Smooth muscle cell (in vitro differentiated cells): ENCODE results near the gene ATG9B. TPM values are rescaled to one million over a fixed set of nuclear protein-coding genes. Genes with fewer than 3 reads are reported as not detected.
A peak's percentile ranks its signal among the peaks of the same experiment; 100 is the strongest.

Experiments
- DNase-seq: peaks from one replicate; lab custom pipeline; 2025; ENCODE audit not compliant: unreplicated experiment; lab: John Stamatoyannopoulos, UW
- H2AFZ ChIP-seq: fragments of 200-600 bp; sonication (generic); 2 replicates; pipeline ENCODE4 v1.6.0; 2016; ENCODE audit warnings: antibody characterized with exemption, low read depth, mild to moderate bottlenecking
- H3F3A ChIP-seq: fragments of 200-600 bp; sonication (generic); 2 replicates; pipeline ENCODE4 v1.6.0; 2017; ENCODE audit warnings: antibody characterized with exemption, low read depth
- H3K27ac ChIP-seq: fragments of 200-600 bp; sonication (generic); 2 replicates; pipeline ENCODE4 v1.5.1; 2016; ENCODE audit warnings: low read depth, mild to moderate bottlenecking
- H3K27me3 ChIP-seq: fragments of 200-600 bp; sonication (generic); 2 replicates; pipeline ENCODE4 v1.6.1; 2016; ENCODE audit warnings: low read depth, mild to moderate bottlenecking
- H3K36me3 ChIP-seq: fragments of 200-600 bp; sonication (generic); 2 replicates; pipeline ENCODE4 v1.5.1; 2016; ENCODE audit warnings: low read depth
- H3K4me1 ChIP-seq: fragments of 200-600 bp; sonication (generic); 2 replicates; pipeline ENCODE4 v1.5.1; 2016; ENCODE audit warnings: low read depth
- H3K4me2 ChIP-seq: fragments of 200-600 bp; sonication (generic); 2 replicates; pipeline ENCODE4 v1.6.0; 2016; ENCODE audit warnings: mild to moderate bottlenecking
- H3K4me3 ChIP-seq: fragments of 200-600 bp; sonication (generic); 2 replicates; pipeline ENCODE4 v1.5.1; 2016; ENCODE audit warnings: mild to moderate bottlenecking
- H3K79me2 ChIP-seq: fragments of 200-600 bp; sonication (generic); 2 replicates; pipeline ENCODE4 v1.6.0; 2016; ENCODE audit warnings: low read depth, mild to moderate bottlenecking
- H3K9ac ChIP-seq: fragments of 200-600 bp; sonication (generic); 2 replicates; pipeline ENCODE4 v1.6.0; 2016; ENCODE audit warnings: low read depth
- H3K9me3 ChIP-seq: fragments of 200-600 bp; sonication (generic); replicated peaks from 2 replicates; pipeline ENCODE4 v1.5.1; 2016; ENCODE audit warnings: low read depth
- H4K20me1 ChIP-seq: fragments of 200-600 bp; sonication (generic); 2 replicates; pipeline ENCODE4 v1.6.0; 2016; ENCODE audit warnings: low read depth
- CTCF ChIP-seq: fragments of 200-600 bp; sonication (generic); IDR thresholded peaks from 2 replicates; pipeline ENCODE4 v1.5.1; 2017; ENCODE audit warnings: borderline replicate concordance, mild to moderate bottlenecking, antibody characterized with exemption; ENCODE audit not compliant: insufficient read depth, poor library complexity, severe bottlenecking
- WGBS: methylation state at CpG from one replicate; pipeline ENCODE4 v1.1.7; 2016; ENCODE audit warnings: low lambda C conversion rate; 5-methylcytosine and 5-hydroxymethylcytosine counted together
- polyA plus RNA-seq: library from polyadenylated mRNA; unstranded; fragments of >200 nt; fragmentation: Nextera tagmentation; extraction: Ambion mirVana; gene quantifications from 2 replicates; pipeline ENCODE4 v1.2.1, GENCODE V29; 2016
- total RNA-seq: library from RNA; depleted of rRNA; stranded (reverse); fragments of >200 nt; gene quantifications from 2 replicates; pipeline ENCODE4 v1.2.3, GENCODE V29; 2014

ATG9B gene
- total and polyA plus RNA-seq, 2 experiments from 2014 or later = 2.6 to 6.5 TPM

DNA sequence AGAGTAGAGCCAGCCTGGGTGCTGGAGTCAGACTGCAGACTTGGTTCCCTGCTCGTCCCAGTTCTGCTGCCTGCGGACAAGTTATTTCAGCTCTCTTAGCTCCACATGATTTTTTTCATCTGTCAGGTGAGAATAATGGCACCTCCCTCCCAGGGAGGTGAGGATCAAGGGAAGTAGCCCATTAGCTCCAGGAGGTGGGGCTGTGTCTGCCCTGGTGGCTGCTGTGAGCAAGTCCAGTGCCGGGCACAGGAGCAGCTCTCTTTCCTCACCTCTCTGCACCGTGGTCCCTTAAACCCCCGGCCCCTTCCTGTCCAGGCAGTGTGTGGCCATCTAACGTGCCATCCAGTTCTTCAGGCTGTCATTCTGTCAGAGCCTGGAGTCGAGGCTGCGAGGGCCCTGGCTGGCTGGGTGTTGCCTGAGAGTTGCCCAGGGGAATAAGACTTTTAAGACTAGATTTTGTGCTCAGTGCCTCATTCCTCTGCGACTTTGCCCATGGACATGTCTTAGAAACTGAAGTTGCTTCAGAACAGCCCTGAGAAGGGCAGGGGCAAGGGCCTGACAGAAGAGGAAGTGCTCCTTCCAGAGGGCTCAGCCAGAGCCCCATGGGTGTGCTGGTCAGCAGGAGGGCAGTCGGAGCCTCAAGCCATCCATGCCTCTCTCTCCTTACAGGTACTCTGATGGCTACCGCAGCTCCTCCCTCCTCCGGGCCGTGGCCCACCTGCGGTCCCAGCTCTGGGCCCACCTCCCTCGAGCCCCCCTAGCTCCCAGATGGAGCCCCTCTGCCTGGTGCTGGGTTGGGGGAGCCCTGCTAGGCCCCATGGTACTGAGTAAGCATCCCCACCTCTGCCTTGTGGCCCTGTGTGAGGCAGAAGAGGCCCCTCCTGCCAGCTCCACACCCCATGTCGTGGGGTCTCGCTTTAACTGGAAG is 8.9 kb upstream of the ATG9B start:
- WGBS = 90% methylated on average over 17 of the region's 17 CpGs
- Histone ChIP-seq H3K27me3 (no peaks in the 10 kb centered on the region), H3K9ac (no peak overlapping the region), H4K20me1 (no peaks in the 10 kb centered on the region), H3K9me3 (no peaks in the 10 kb centered on the region), H3K4me3 (no peak overlapping the region), H3K4me1 (peaks cover 3% of the 10 kb centered on the region), H3K4me2 (no peak overlapping the region), H3F3A (peaks cover 5% of the 10 kb centered on the region), H3K79me2 (peaks cover 22% of the 10 kb centered on the region), H3K27ac (no peak overlapping the region), H2AFZ (no peak overlapping the region), H3K36me3 (no peaks in the 10 kb centered on the region)
- TF ChIP-seq CTCF = no peak
- no peak for DNase-seq

- Histone ChIP-seq H3K27me3 (no peaks in the 10 kb centered on the region), H4K20me1 (no peaks in the 10 kb centered on the region), H2AFZ (no peak overlapping the region), H3K9ac (no peak overlapping the region), H3K36me3 (no peaks in the 10 kb centered on the region), H3K9me3 (no peaks in the 10 kb centered on the region), H3K79me2 (peaks cover 22% of the 10 kb centered on the region), H3K4me1 (peaks cover 19% of the 10 kb centered on the region), H3K4me3 (no peak overlapping the region), H3K4me2 (no peak overlapping the region), H3K27ac (no peak overlapping the region), H3F3A (no peaks in the 10 kb centered on the region)
- no peak for DNase-seq
- TF ChIP-seq CTCF = no peak
- 89% methylated on average over 4 of the region's 4 CpGs for WGBS
These were observed 6.7 kb upstream of the ATG9B start for GRCh38 chr7:151031011-151031410.

DNA sequence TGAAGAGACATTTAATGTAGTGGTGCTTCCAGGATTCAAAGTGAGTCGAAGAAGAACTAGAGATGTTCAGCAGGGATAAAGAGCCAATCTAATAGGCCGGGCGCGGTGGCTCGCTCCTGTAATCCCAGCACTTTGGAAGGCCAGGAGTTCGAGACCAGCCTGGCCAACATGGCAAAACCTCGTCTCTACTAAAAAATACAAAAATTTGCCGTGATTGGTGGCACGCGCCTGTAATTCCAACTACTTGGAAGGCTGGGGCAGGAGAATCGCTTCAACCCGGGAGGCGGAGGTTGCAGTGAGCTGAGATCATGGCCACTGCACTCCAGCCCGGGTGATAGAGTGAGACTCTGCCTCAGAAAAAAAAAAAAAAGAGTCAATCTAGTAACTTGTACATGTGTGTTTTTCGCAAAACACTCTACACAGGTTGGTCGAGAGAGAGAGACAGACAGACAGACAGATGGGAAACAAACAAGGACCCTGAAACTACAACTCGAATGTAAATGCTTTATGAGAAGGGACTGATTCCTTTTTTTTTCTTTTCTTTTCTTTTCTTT is 4.7 kb upstream of the ATG9B start:
- H3K4me2 ChIP-seq = peak overlapping the region; percentile 88
- peaks cover 19% of the 10 kb centered on the region for H3K4me1 ChIP-seq
- no peaks in the 10 kb centered on the region for H3K9me3 ChIP-seq
- H3K27ac ChIP-seq = peak overlapping the region; percentile 86
- no peaks in the 10 kb centered on the region for H3F3A ChIP-seq
- no peak for DNase-seq
- H4K20me1 ChIP-seq = no peaks in the 10 kb centered on the region
- WGBS = 61% methylated on average over 17 of the region's 17 CpGs
- peak overlapping the region; percentile 26 for H2AFZ ChIP-seq
- H3K9ac ChIP-seq = peak overlapping the region; percentile 64
- no peak for TF ChIP-seq CTCF
- H3K36me3 ChIP-seq = no peaks in the 10 kb centered on the region
- H3K27me3 ChIP-seq = no peaks in the 10 kb centered on the region
- peak overlapping the region; percentile 61 for H3K4me3 ChIP-seq
- H3K79me2 ChIP-seq = peaks cover 22% of the 10 kb centered on the region
